GM12801 (cell line): ENCODE data around the gene CUBN.

Experiments used
- TF ChIP-seq, protein P1 (sequence below): IDR thresholded peaks from one replicate; pipeline ENCODE4 v1.5.1; 2011; ENCODE audit warnings: control low read depth; ENCODE audit not compliant: insufficient read length; ENCODE audit errors: extremely low read depth

Gene CUBN

GRCh38 chr10:17169803-17170202, 40.2 kb upstream of the CUBN start:
- TF ChIP-seq, protein P1, sequence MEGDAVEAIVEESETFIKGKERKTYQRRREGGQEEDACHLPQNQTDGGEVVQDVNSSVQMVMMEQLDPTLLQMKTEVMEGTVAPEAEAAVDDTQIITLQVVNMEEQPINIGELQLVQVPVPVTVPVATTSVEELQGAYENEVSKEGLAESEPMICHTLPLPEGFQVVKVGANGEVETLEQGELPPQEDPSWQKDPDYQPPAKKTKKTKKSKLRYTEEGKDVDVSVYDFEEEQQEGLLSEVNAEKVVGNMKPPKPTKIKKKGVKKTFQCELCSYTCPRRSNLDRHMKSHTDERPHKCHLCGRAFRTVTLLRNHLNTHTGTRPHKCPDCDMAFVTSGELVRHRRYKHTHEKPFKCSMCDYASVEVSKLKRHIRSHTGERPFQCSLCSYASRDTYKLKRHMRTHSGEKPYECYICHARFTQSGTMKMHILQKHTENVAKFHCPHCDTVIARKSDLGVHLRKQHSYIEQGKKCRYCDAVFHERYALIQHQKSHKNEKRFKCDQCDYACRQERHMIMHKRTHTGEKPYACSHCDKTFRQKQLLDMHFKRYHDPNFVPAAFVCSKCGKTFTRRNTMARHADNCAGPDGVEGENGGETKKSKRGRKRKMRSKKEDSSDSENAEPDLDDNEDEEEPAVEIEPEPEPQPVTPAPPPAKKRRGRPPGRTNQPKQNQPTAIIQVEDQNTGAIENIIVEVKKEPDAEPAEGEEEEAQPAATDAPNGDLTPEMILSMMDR = no peak

GRCh38 chr10:17166699-17167098, 37.1 kb upstream of the CUBN start:
- TF ChIP-seq, protein P1 = no peak

GRCh38 chr10:17162828-17163227, 33.2 kb upstream of the CUBN start:
- TF ChIP-seq, protein P1 = no peak

- TF ChIP-seq, protein P1 = no peak
Measured at GRCh38 chr10:17161775-17162174, 32.2 kb upstream of the CUBN start.

DNA sequence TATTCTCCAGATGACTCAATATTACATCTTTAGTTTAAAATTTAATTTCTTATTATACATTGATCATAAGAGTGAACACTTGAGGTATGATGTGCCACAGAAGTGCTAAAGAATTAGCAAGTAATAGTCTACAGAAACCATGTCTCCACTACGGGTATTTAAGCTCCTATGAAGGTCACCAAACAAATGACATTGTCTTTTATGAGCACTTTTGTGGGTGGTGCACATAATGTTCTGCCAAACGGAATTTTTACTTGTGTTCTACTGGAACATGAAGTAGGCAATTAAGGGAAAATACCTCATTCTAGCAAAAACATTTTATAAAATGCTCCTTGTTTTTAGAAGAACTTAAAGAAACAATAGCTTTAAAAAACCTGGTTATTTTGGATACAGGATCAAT, 27.4 kb upstream of the CUBN start:
- TF ChIP-seq, protein P1 = no peak

DNA sequence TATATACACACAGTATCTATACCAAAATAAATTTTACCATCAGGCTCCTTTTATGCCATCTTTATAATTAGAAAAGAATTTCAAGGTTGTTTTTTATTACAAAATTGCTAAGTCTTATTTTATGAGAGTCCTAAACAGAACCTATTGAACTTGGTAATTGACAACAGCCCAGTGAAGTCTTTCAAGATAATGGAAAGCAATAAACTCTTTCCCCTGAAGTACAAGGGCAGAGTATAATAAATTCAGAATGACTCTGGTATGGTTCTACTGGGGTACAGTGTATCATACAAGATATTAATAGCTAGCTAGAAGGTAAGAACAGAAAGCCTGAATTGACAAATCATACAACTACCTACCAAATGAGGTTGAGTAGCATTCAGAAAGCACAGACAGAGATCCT, 26.2 kb upstream of the CUBN start:
- TF ChIP-seq, protein P1 = no peak

DNA sequence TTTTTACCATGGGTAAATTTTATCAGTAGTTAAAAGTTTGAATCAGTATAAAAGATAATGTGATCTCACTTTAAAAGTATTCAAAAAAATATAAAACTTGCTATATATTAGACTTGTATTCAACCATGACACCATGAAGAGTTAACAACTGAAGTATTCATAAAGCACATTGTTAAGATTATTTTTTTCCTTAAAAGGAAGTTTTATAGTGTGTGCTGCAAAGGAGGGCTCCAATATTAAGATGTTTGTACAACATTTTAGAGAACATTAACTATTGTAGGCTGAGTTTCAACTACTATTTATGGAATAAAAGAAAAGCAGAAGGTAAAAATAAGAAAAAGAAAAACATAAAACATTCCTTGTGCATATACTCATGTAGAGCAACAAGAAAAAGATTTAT, 24.5 kb upstream of the CUBN start:
- TF ChIP-seq, protein P1 = no peak

DNA sequence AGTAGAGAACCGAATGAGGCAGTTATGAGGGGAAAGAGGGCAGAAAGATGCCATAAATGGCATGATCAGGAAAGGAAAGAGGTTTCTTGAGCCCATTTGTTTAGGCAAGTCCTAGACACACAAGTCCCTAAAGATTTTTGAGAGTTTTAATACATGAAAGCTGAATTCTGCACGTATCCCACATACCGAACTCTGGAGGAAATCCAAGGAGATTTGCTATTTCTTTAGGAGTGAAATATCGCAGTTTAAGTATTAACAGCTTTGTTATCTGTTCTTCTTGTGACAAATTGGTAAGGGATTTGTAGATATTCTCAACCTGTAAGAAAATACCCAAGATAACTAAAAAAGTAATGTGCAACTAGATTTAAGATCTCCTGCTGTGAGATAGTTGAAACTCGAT, 23.7 kb upstream of the CUBN start:
- TF ChIP-seq, protein P1 = no peak
